Body of pancreas (tissue), 4 donors: ENCODE data around the gene KIRREL3.

ENCODE experiments used
- POLR2A ChIP-seq, 3 donors: fragments of 450-650 bp; IDR thresholded peaks; one replicate each; pipeline ENCODE4 v1.6.1; 2016; ENCODE audit warnings: antibody characterized with exemption in 3 of 3, mild to moderate bottlenecking in 2 of 3
- TF ChIP-seq, protein P1 (sequence below), 7 experiments: fragments of 450-650 bp in 4 of 7; fragments of 200-600 bp in 3 of 7; sonication (generic) in 3 of 7; IDR thresholded peaks; one replicate each; pipeline ENCODE4 v1.5.1; 2016 to 2019; ENCODE audit warnings: antibody characterized with exemption in 7 of 7

GRCh38 chr11:126404367-126404766, 596.2 kb downstream of the KIRREL3 start:
- TF ChIP-seq, protein P1, sequence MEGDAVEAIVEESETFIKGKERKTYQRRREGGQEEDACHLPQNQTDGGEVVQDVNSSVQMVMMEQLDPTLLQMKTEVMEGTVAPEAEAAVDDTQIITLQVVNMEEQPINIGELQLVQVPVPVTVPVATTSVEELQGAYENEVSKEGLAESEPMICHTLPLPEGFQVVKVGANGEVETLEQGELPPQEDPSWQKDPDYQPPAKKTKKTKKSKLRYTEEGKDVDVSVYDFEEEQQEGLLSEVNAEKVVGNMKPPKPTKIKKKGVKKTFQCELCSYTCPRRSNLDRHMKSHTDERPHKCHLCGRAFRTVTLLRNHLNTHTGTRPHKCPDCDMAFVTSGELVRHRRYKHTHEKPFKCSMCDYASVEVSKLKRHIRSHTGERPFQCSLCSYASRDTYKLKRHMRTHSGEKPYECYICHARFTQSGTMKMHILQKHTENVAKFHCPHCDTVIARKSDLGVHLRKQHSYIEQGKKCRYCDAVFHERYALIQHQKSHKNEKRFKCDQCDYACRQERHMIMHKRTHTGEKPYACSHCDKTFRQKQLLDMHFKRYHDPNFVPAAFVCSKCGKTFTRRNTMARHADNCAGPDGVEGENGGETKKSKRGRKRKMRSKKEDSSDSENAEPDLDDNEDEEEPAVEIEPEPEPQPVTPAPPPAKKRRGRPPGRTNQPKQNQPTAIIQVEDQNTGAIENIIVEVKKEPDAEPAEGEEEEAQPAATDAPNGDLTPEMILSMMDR (IDR thresholded peaks at IDR 0.05): no peak
- TF ChIP-seq POLR2A (IDR thresholded peaks at IDR 0.05): no peak
